ENCODE data around the gene MYO16.

MYO16 gene

GRCh38 chr13:109154546-109154945 is 525.1 kb downstream of the MYO16 start:
- no peak for DNase-seq (ENCODE audit: low spot score)

- no peak for DNase-seq (ENCODE audit: low spot score)
Observed at GRCh38 chr13:109154966-109155761, 525.8 kb downstream of the MYO16 start.

GRCh38 chr13:109156181-109156935 is 526.9 kb downstream of the MYO16 start:
- DNase-seq (ENCODE audit: low spot score), result no peak

GRCh38 chr13:109157275-109157674 is 527.9 kb downstream of the MYO16 start:
- DNase-seq (ENCODE audit: low spot score), result no peak

- DNase-seq (ENCODE audit: low spot score), result no peak
Observed at GRCh38 chr13:109158383-109158782, 529.0 kb downstream of the MYO16 start.

GRCh38 chr13:109159650-109160309 is 530.4 kb downstream of the MYO16 start:
- no peak for DNase-seq (ENCODE audit: low spot score)

- no peak for DNase-seq (ENCODE audit: low spot score)
Observed at GRCh38 chr13:109160357-109160756, 530.9 kb downstream of the MYO16 start.

- DNase-seq (ENCODE audit: low spot score), result no peak
Observed at GRCh38 chr13:109160887-109161669, 531.7 kb downstream of the MYO16 start.

GRCh38 chr13:109162248-109163036 is 533.0 kb downstream of the MYO16 start:
- peak; percentile 80 for DNase-seq (ENCODE audit: low spot score)

- no peak for DNase-seq (ENCODE audit: low spot score)
Observed at GRCh38 chr13:109163037-109163379, 533.6 kb downstream of the MYO16 start.

GRCh38 chr13:109165417-109165904 is 536.0 kb downstream of the MYO16 start:
- no peak for DNase-seq (ENCODE audit: low spot score)

- DNase-seq (ENCODE audit: low spot score), result no peak
Observed at GRCh38 chr13:109166804-109167203, 537.4 kb downstream of the MYO16 start.

GRCh38 chr13:109172136-109172535 is 542.7 kb downstream of the MYO16 start:
- no peak for DNase-seq (ENCODE audit: low spot score)

- no peak for DNase-seq (ENCODE audit: low spot score)
Observed at GRCh38 chr13:109175666-109176065, 546.3 kb downstream of the MYO16 start.

- DNase-seq (ENCODE audit: low spot score), result no peak
Observed at GRCh38 chr13:109180905-109181425, 551.6 kb downstream of the MYO16 start.

GRCh38 chr13:109182777-109183465 is 553.5 kb downstream of the MYO16 start:
- no peak for DNase-seq (ENCODE audit: low spot score)

GRCh38 chr13:109191413-109191812 is 562.0 kb downstream of the MYO16 start:
- no peak for DNase-seq (ENCODE audit: low spot score)

GRCh38 chr13:109192306-109192705 is 562.9 kb downstream of the MYO16 start:
- DNase-seq (ENCODE audit: low spot score), result no peak

- no peak for DNase-seq (ENCODE audit: low spot score)
Observed at GRCh38 chr13:109196948-109197347, 567.5 kb downstream of the MYO16 start.

GRCh38 chr13:109198585-109198984 is 569.2 kb downstream of the MYO16 start:
- no peak for DNase-seq (ENCODE audit: low spot score)
